Right ventricle myocardium superior (tissue), 1 donor: ENCODE data around the gene EVC2. TPM values are rescaled to one million over a fixed set of nuclear protein-coding genes. Genes with fewer than 3 reads are reported as not detected.

Source experiments
- ATAC-seq: fragments of 200-7000 bp; cut with Tn5 transposase; one replicate; pipeline ENCODE4 v1.9.1; 2020; ENCODE audit warnings: mild to moderate bottlenecking; ENCODE audit not compliant: poor library complexity
- DNase-seq: peaks from one replicate; pipeline ENCODE4 v3.0.0-alpha.2; 2020
- intact Hi-C: fragments of 100-400 bp; cut with DNase I; formaldehyde crosslinking; loops from one replicate; pipeline ENCODE4 v1.11.2; 2022
- total RNA-seq: library from RNA; stranded (reverse); fragmentation: NEBNext Ultra II Directional; extraction: Animal tissue kit (Norgen Biotek cat#: 25700); gene quantifications from one replicate; pipeline ENCODE4 v1.2.1, GENCODE V29; 2021
- donor health status: DM: no; HTN: yes; CAD: no; lungs with severe emphysema.

The EVC2 gene
- total RNA-seq, 1 donor from 2014 or later, result 1.6 TPM

GRCh38 chr4:5553801-5554200 lies 154.6 kb downstream of the EVC2 start:
- intact Hi-C loops, result no loop called here
- no peak for DNase-seq
- no peak for ATAC-seq

- no peak for DNase-seq
- ATAC-seq, result no peak
These were observed 155.9 kb downstream of the EVC2 start for GRCh38 chr4:5552451-5552850.

GRCh38 chr4:5547651-5548249 lies 160.6 kb downstream of the EVC2 start:
- no peak for DNase-seq
- intact Hi-C loops, result no loop called here

More at GRCh38 chr4:5552451-5552850, 155.9 kb downstream of the EVC2 start:
- intact Hi-C loops, result no loop called here

GRCh38 chr4:5545271-5545670 lies 163.1 kb downstream of the EVC2 start:
- ATAC-seq (no peak), DNase-seq (no peak)
- intact Hi-C loops, result no loop called here

More at GRCh38 chr4:5547651-5548249, 160.6 kb downstream of the EVC2 start:
- no peak for ATAC-seq

GRCh38 chr4:5544762-5545161 lies 163.6 kb downstream of the EVC2 start:
- intact Hi-C loops, result no loop called here
- DNase-seq (no peak), ATAC-seq (no peak)

GRCh38 chr4:5543681-5544080 lies 164.7 kb downstream of the EVC2 start:
- ATAC-seq, result no peak

GRCh38 chr4:5541169-5541568 lies 167.2 kb downstream of the EVC2 start:
- ATAC-seq (no peak), DNase-seq (no peak)
- intact Hi-C loops, result no loop called here

More at GRCh38 chr4:5543681-5544080, 164.7 kb downstream of the EVC2 start:
- intact Hi-C loops, result no loop called here
- no peak for DNase-seq

GRCh38 chr4:5539584-5539983 lies 168.8 kb downstream of the EVC2 start:
- DNase-seq (no peak), ATAC-seq (no peak)
- intact Hi-C loops, result no loop called here

GRCh38 chr4:5532100-5532499 lies 176.3 kb downstream of the EVC2 start:
- no peak for DNase-seq
- intact Hi-C loops, result no loop called here

GRCh38 chr4:5528031-5528436 lies 180.3 kb downstream of the EVC2 start:
- no peak for DNase-seq
- ATAC-seq, result no peak
- intact Hi-C loops, result no loop called here

More at GRCh38 chr4:5532100-5532499, 176.3 kb downstream of the EVC2 start:
- no peak for ATAC-seq

GRCh38 chr4:5527211-5527610 lies 181.1 kb downstream of the EVC2 start:
- ATAC-seq (no peak), DNase-seq (no peak)
- intact Hi-C loops, result no loop called here

- DNase-seq (no peak), ATAC-seq (no peak)
- intact Hi-C loops, result no loop called here
These were observed 182.1 kb downstream of the EVC2 start for GRCh38 chr4:5526080-5526846.

- no peak for DNase-seq
- intact Hi-C loops, result no loop called here
- ATAC-seq, result peak; percentile 46
These were observed 183.7 kb downstream of the EVC2 start for GRCh38 chr4:5524446-5525299.

GRCh38 chr4:5517372-5517771 lies 191.0 kb downstream of the EVC2 start:
- ATAC-seq, result no peak
- intact Hi-C loops, result no loop called here
- no peak for DNase-seq

- DNase-seq (no peak), ATAC-seq (no peak)
- intact Hi-C loops, result no loop called here
These were observed 192.7 kb downstream of the EVC2 start for GRCh38 chr4:5515646-5516045.

Other genes starting within 250 kb of the EVC2 start
- 5.3 TPM for gene EVC, start 2.6 kb upstream of the EVC2 start, total RNA-seq
- 1.2 TPM for gene CRMP1, start 184.5 kb upstream of the EVC2 start, total RNA-seq